ENCODE results near the gene ZNF418.
"Not testable (repeated sequence)": the region's sequence is repeated elsewhere in the genome, so short reads cannot be mapped to it uniquely, and the experiment has no call there.

Gene ZNF418

GRCh38 chr19:57888107-57888559 lies 47.1 kb downstream of the ZNF418 start:
- no peak for DNase-seq

DNA sequence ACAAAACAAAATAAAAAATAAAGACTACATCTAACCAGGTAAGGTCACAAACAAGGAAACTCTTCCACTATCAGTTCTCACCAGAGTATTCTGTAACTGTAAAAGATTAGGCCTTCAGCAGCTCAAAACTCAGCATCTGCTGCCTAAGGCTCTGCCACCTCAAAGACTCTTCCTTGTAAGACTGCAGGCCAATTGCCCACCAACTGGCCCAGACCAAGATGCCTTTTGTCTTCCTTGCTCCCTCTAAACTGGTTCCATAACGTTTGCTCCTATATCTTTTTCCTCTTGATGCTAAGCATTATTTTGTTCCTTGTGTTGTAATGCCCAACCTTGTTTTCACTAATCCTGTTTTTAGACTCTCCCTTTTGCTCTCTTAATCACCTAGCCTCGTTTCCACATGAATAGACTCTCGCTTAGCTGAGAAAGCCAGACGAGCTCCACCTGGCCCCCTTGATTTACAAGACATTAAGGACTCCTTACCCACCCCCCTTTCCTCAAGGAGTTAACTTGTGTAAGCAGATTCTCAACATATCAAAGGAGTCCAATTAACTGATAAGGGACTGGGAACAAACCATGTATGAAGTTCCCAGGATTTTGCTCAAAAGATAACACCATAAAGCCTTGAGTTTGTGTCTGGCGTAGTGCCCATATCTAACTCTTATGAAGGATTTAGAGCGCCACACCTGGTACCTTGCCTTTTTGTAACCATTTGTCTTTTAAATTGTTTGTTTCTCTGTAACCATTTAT lies 47.8 kb downstream of the ZNF418 start:
- no peak for DNase-seq

- DNase-seq, result no peak
These were observed 49.2 kb downstream of the ZNF418 start for GRCh38 chr19:57886046-57886445.

DNA sequence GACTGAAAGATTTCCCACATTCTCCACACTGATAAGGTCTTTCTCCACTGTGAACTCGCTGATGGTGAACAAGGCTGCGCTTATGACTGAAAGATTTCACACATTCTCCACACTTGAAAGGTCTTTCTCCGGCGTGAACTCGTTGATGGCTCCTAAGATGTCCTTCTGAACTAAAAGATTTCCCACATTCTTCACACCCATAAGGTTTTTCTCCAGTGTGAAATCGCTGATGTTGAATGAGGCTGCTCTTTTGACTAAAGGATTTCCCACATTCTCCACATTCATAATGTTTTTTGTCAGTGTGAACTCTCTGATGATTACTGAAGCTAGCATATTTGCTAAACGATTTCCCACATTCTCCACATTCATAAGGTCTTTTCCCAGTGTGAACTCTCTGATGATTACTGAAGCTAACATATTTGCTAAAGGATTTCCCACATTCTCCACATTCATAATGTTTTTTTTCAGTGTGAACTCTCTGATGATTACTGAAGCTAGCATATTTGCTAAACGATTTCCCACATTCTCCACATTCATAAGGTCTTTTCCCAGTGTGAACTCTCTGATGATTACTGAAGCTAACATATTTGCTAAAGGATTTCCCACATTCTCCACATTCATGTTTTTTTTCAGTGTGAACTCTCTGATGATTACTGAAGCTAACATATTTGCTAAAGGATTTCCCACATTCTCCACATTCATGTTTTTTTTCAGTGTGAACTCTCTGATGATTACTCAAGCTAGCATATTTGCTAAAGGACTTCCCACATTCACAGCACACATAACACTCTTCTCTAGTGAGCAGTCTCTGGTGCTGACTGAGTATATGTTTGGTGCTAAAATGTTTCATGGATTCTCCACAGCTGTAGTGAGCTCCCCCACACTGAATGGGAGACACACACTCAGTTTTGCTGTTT lies 61.1 kb downstream of the ZNF418 start:
- DNase-seq, result not testable (repeated sequence)

- DNase-seq, result no peak
These were observed 62.8 kb downstream of the ZNF418 start for GRCh38 chr19:57872450-57872849.

All from activated CD4-positive, alpha-beta T cell treated with anti-CD3 and anti-CD28 coated beads for 1 hour (primary cell).